ENCODE results near the gene ZNF296.
A peak's percentile ranks its signal among the peaks of the same experiment; 100 is the strongest.

ZNF296 gene

GRCh38 chr19:45051929-45052579, 24.2 kb downstream of the ZNF296 start:
- no peak for DNase-seq

- no peak for DNase-seq
These were observed 26.2 kb downstream of the ZNF296 start for GRCh38 chr19:45050036-45050435.

- no peak for DNase-seq
These were observed 27.1 kb downstream of the ZNF296 start for GRCh38 chr19:45049073-45049736.

DNA sequence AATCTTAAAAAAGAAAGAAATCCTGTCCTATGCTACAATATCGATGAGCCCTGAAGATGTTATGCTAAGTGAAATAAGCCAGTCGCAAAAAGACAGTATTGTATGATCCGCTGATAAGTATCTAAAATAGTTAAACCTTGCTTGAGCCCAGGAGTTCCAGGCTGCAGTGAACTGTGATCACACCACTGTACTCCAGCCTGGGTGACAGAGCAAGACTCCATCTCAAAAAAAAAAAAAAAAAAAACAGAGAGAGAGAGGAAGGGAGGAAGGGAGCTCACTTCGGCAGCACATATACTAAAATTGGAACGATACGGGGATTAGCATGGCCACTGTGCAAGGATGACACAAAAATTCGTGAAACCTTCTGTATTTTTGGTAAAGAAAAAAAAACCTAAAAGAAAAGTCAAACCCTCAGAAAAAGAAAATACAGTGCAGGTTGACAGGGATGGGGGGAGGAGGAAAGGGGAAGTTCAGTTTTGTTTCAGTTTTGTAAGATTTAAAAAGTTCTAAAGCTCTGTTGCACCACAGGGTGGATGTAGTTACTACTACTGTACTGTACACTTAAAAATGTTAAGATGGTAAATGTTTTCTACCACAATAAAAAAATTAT, 29.0 kb downstream of the ZNF296 start:
- DNase-seq, result no peak

GRCh38 chr19:45046355-45046754, 29.9 kb downstream of the ZNF296 start:
- DNase-seq, result no peak

DNA sequence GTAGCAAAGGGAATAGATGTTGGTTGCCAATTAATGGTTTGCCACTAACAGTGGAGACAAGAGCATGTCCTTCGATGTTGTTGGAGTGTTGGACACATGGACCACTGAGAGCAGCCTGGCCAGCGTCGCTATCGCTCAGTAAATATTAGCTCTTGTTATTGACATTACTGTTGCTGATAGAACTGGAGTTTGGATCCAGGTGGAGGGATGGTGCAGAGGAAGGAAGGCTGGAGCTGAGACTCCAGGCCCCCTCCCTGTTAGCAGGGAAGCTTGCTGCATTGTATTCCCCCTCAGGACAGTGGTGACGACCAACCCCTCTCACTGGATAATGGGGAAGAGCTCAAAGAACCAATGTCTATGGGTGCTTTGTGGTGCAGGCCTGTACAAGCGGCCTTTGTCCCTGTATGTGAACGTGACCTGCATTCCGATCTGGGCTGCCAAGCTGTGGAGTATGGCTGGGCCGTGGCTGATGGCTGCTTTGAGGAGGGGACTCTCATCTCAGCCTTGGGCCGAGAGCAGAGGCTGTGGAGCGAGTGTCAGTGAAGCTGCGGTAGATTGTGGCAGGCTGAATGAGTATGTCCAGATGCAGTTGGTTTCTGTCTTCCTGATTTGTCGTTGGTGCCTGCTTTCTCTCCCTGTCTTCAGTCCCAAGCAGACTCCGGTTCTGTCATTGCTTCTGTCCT, 30.5 kb downstream of the ZNF296 start:
- no peak for DNase-seq

DNA sequence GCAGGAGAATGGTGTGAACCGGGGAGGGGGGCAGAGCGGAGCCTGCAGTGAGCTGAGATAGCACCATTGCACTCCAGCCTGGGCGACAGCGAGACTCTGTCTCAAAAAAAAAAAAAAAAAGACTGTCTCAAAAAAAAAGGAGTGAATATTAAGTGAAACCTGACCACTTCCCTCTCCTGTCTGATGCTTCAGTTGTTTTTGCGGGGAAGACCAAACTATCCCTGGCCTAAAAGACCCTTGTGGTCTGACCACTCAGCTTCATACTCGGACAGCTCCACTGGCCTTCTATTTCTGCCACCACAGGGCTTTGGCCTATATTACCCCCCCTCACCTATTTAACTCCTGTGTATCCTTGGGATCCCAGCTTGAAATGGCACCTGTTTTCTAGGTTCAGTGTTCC, 35.2 kb downstream of the ZNF296 start:
- DNase-seq, result no peak

DNA sequence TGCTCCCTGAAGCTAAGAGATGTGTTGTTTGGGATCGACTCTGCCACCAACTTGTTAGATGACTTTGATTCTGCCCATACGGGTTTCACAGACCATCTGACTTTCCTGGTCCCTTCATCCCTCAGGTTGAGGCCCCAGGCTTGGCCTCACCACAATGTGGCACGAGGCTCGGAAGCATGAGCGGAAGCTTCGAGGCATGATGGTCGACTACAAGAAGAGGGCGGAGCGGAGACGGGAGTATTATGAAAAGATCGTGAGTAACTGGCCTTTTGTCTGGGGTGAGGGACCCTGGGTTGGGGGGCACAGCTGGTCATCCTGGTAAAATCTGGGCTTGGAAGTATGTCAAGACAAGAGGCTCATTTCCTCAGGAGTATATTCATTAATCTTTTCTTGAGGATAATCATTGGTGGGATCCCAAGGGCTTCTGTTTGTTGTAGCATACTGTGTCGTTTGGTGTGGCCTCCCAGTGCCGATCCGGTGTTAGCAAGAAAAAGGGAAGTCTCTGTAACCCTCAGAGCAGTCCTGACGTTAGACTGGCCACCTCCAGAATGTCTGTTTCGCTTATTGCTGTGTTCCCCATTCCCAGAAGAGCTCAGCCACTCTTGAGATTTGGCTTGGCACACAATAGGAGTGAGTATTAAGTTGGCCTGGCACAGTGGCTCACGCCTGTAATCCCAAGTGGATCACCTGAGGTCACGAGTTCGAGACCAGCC, 36.1 kb downstream of the ZNF296 start:
- no peak for DNase-seq

- DNase-seq, result peak; percentile 84
These were observed 37.1 kb downstream of the ZNF296 start, which contains the start of gene CLASRP for GRCh38 chr19:45038931-45039893. Gene CLASRP, plus strand, starts transcription at chr19:45039045. Its CDS starts 1,168 bp downstream, at chr19:45040213.

DNA sequence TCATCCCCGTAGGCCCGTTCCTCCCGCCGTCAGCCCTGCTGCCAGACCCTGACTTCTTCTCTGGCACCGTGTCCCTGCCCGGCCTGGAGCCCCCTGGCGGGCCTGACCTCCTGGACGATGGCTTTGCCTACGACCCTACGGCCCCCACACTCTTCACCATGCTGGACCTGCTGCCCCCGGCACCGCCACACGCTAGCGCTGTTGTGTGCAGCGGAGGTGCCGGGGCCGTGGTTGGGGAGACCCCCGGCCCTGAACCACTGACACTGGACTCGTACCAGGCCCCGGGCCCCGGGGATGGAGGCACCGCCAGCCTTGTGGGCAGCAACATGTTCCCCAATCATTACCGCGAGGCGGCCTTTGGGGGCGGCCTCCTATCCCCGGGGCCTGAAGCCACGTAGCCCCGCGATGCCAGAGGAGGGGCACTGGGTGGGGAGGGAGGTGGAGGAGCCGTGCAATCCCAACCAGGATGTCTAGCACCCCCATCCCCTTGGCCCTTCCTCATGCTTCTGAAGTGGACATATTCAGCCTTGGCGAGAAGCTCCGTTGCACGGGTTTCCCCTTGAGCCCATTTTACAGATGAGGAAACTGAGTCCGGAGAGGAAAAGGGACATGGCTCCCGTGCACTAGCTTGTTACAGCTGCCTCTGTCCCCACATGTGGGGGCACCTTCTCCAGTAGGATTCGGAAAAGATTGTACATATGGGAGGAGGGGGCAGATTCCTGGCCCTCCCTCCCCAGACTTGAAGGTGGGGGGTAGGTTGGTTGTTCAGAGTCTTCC, 38.7 kb downstream of the ZNF296 start:
- DNase-seq, result no peak

- no peak for DNase-seq
These were observed 40.5 kb downstream of the ZNF296 start for GRCh38 chr19:45035755-45036154.

- DNase-seq, result no peak
These were observed 43.9 kb downstream of the ZNF296 start for GRCh38 chr19:45032421-45032820.

DNA sequence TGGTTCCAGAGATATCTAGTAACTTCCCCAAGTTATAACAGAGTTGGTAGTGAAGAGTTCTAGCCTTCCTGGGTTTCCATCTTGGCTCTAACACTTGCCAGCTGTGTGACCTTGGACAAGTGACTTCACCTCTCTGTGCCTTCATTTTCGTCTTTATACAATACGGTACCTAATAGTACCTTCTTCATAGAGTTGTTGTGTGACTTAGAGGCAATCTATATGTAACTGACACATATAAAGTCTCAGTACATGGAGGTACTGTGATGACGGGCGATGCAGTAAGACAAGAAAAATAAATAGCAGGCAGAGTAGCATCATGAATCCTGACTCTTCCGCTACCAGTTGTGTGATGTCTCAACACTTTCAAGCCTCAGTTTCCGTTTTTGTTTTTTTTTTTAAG, 45.5 kb downstream of the ZNF296 start:
- DNase-seq, result no peak

DNA sequence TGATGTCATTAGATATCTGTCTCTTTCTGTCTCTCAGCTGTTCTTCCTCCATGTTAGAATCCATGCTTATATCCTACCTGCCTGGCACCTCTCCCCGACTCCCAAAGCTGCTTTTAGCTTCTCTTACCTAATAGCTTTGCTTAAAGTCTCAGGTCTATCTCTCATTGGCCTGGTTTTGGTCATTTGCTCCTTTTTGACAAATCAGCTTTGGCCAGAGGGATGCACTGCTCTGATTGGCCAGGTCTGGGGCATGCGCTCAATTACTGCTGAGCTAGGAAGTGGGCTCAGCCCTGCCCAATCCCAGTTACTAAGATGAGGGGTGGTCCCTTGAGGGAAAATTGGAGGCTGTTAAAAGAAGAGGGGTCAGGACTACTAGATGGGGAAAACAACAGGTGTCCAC, 48.9 kb downstream of the ZNF296 start:
- no peak for DNase-seq

- DNase-seq, result no peak
These were observed 51.0 kb downstream of the ZNF296 start for GRCh38 chr19:45025264-45025663.

GRCh38 chr19:45023048-45023447, 53.2 kb downstream of the ZNF296 start:
- DNase-seq, result no peak

- DNase-seq, result no peak
These were observed 54.3 kb downstream of the ZNF296 start for GRCh38 chr19:45021971-45022370.
